Mesenchymal stem cell (in vitro differentiated cells and primary cell): ENCODE data around the gene MACC1.

Source experiments
- DNase-seq: peaks from one replicate; pipeline ENCODE4 v3.0.0-alpha.2; 2013
- H2AFZ ChIP-seq: one replicate; pipeline ENCODE4 v1.6.1; 2013; ENCODE audit warnings: low read depth, mild to moderate bottlenecking, control low read depth, inconsistent platforms, low read length, moderate library complexity
- H2AK5ac ChIP-seq: 2 replicates; pipeline ENCODE4 v1.6.1; 2013; ENCODE audit warnings: low read length, moderate library complexity, mild to moderate bottlenecking, inconsistent platforms; ENCODE audit not compliant: severe bottlenecking
- H2BK120ac ChIP-seq: one replicate; pipeline ENCODE4 v1.6.1; 2013; ENCODE audit warnings: low read depth, mild to moderate bottlenecking, inconsistent platforms, low read length, moderate library complexity
- H2BK12ac ChIP-seq, 2 experiments: one replicate each; pipeline ENCODE4 v1.6.1; 2013; ENCODE audit warnings: inconsistent platforms in 2 of 2, low read length in 2 of 2, mild to moderate bottlenecking in 2 of 2, moderate library complexity in 2 of 2, control low read depth in 1 of 2
- H2BK15ac ChIP-seq: one replicate; pipeline ENCODE4 v1.6.1; 2013; ENCODE audit warnings: mild to moderate bottlenecking, low read depth, inconsistent platforms; ENCODE audit not compliant: poor library complexity, severe bottlenecking
- H2BK5ac ChIP-seq: 2 replicates; pipeline ENCODE4 v1.6.1; 2013; ENCODE audit warnings: low read depth, mild to moderate bottlenecking, low read length, control low read depth, inconsistent platforms; ENCODE audit not compliant: poor library complexity, severe bottlenecking
- H3K14ac ChIP-seq, 2 experiments: one replicate each; pipeline ENCODE4 v1.6.1; 2013; ENCODE audit warnings: inconsistent platforms in 2 of 2, low read length in 2 of 2, control low read depth in 1 of 2, mild to moderate bottlenecking in 1 of 2, moderate library complexity in 1 of 2
- H3K18ac ChIP-seq, 2 experiments: one replicate each; pipeline ENCODE4 v1.6.1; 2013; ENCODE audit warnings: inconsistent platforms in 2 of 2, low read length in 2 of 2, control low read depth in 1 of 2, low read depth in 1 of 2, mild to moderate bottlenecking in 1 of 2
- H3K23ac ChIP-seq, 2 experiments: one replicate each; pipeline ENCODE4 v1.6.1; 2013; ENCODE audit warnings: inconsistent platforms in 2 of 2, low read length in 2 of 2, mild to moderate bottlenecking in 2 of 2, moderate library complexity in 2 of 2, control low read depth in 1 of 2
- H3K27ac ChIP-seq: 2 replicates; pipeline ENCODE4 v1.5.1; 2013; ENCODE audit warnings: mild to moderate bottlenecking, moderate library complexity, low read length, control low read depth, inconsistent platforms; ENCODE audit not compliant: poor library complexity, severe bottlenecking
- H3K27me3 ChIP-seq, 2 experiments: 2 replicates each; pipeline versions ENCODE4 v1.6.1 to v1.7.0; 2013; ENCODE audit warnings: low read length in 2 of 2, mild to moderate bottlenecking in 2 of 2, moderate library complexity in 2 of 2, control low read depth in 1 of 2, inconsistent platforms in 1 of 2; ENCODE audit not compliant: control insufficient read depth in 1 of 2, insufficient read depth in 1 of 2
- H3K36me3 ChIP-seq, 2 experiments: 2 replicates each; pipeline versions ENCODE4 v1.6.1 to v1.7.0; 2013; ENCODE audit warnings: low read length in 2 of 2, control low read depth in 1 of 2, inconsistent platforms in 1 of 2, low read depth in 1 of 2, mild to moderate bottlenecking in 1 of 2; ENCODE audit not compliant: insufficient read depth in 2 of 2, control insufficient read depth in 1 of 2
- H3K4ac ChIP-seq, 2 experiments: one replicate each; pipeline ENCODE4 v1.6.1; 2013; ENCODE audit warnings: inconsistent platforms in 2 of 2, low read length in 2 of 2, mild to moderate bottlenecking in 2 of 2, moderate library complexity in 2 of 2, control low read depth in 1 of 2, low read depth in 1 of 2
- H3K4me1 ChIP-seq: 2 replicates; pipeline ENCODE4 v1.6.1; 2013; ENCODE audit warnings: low read depth, low read length, control low read depth; ENCODE audit not compliant: control insufficient read depth, insufficient read depth
- H3K4me2 ChIP-seq: 2 replicates; pipeline ENCODE4 v1.6.1; 2013; ENCODE audit warnings: low read length, mild to moderate bottlenecking, inconsistent platforms; ENCODE audit not compliant: poor library complexity, severe bottlenecking
- H3K4me3 ChIP-seq, 2 experiments: 2 replicates each; pipeline versions ENCODE4 v1.5.1 to v1.7.0; 2013; ENCODE audit warnings: low read length in 2 of 2, mild to moderate bottlenecking in 2 of 2, control low read depth in 1 of 2, low read depth in 1 of 2; ENCODE audit not compliant: insufficient read depth in 1 of 2
- H3K79me1 ChIP-seq: replicated peaks from 2 replicates; pipeline ENCODE4 v1.6.1; 2013; ENCODE audit warnings: mild to moderate bottlenecking, control low read depth, low read length, inconsistent platforms; ENCODE audit not compliant: poor library complexity, severe bottlenecking
- H3K9ac ChIP-seq: 2 replicates; pipeline ENCODE4 v1.7.0; 2013; ENCODE audit warnings: mild to moderate bottlenecking, low read length, moderate library complexity
- H3K9me3 ChIP-seq: 2 replicates; pipeline ENCODE4 v1.7.0; 2013; ENCODE audit warnings: mild to moderate bottlenecking, low read length; ENCODE audit not compliant: control insufficient read depth
- H4K8ac ChIP-seq: one replicate; pipeline ENCODE4 v1.6.1; 2013; ENCODE audit warnings: inconsistent platforms, mild to moderate bottlenecking, low read length, moderate library complexity
- H4K91ac ChIP-seq: one replicate; pipeline ENCODE4 v1.6.1; 2013; ENCODE audit warnings: mild to moderate bottlenecking, low read length, inconsistent platforms
- WGBS: methylation state at CpG from one replicate; pipeline ENCODE4 v1.1.7; 2013; ENCODE audit warnings: mixed read lengths; 5-methylcytosine and 5-hydroxymethylcytosine counted together

The MACC1 gene

DNA sequence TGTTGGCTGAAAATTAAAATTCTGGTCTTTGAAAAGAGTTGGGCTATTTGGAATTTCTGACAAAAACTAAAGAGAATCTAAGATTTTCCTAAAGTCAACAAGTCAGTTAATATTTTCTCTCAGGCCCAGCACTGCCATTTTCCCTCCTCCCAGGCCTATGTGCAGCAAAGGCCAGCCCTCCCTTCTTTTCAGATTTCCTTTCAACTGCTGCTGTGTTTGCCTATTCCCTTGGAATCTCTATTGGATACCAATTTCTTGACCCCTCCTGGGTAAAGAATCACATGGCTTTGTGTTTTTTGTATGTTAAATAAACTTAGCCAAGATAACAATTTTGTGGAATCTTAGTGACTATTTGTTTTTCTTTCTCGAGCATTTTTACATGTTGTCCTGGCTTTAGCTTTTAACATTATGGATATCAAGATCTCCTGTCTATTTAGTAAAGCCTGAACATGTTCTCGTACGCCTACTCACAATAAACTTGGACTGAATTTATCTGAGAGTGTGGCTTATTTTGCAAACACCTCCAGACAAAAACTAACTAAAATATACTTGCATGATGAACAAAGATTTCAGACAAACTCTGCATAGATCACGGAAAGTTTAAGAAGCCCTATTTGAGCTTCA is 19.9 kb downstream of the MACC1 start:
- H2BK15ac ChIP-seq = no peak overlapping the region
- H2AK5ac ChIP-seq = no peak overlapping the region
- H3K79me1 ChIP-seq = no peaks in the 10 kb centered on the region
- no peak overlapping the region for H4K8ac ChIP-seq
- H3K9me3 ChIP-seq = no peaks in the 10 kb centered on the region
- no peak overlapping the region for H3K18ac ChIP-seq
- H3K4me3 ChIP-seq = no peak overlapping the region
- H2AFZ ChIP-seq = no peak overlapping the region
- H4K91ac ChIP-seq = no peak overlapping the region
- no peak overlapping the region for H3K14ac ChIP-seq
- no peak overlapping the region for H2BK12ac ChIP-seq
- no peak overlapping the region for H2BK120ac ChIP-seq
- H3K27me3 ChIP-seq = no peaks in the 10 kb centered on the region
- no peak overlapping the region for H3K9ac ChIP-seq
- no peaks in the 10 kb centered on the region for H3K36me3 ChIP-seq
- H3K4ac ChIP-seq = no peak overlapping the region
- H3K4me1 ChIP-seq = peaks cover 2% of the 10 kb centered on the region
- H3K27ac ChIP-seq = no peak overlapping the region
- DNase-seq = no peak
- H3K23ac ChIP-seq = no peak overlapping the region
- no peak overlapping the region for H3K4me2 ChIP-seq
- no peak overlapping the region for H2BK5ac ChIP-seq
- 90% methylated on average over 4 of the region's 4 CpGs for WGBS

- H3K18ac ChIP-seq = no peak overlapping the region
- H3K27ac ChIP-seq = no peak overlapping the region
- H4K91ac ChIP-seq = no peak overlapping the region
- peaks cover 2% of the 10 kb centered on the region for H3K4me1 ChIP-seq
- no peak overlapping the region for H3K4me3 ChIP-seq
- no peak overlapping the region for H4K8ac ChIP-seq
- H3K4ac ChIP-seq = no peak overlapping the region
- H3K23ac ChIP-seq = no peak overlapping the region
- no peak overlapping the region for H2BK15ac ChIP-seq
- H3K79me1 ChIP-seq = no peaks in the 10 kb centered on the region
- no peak overlapping the region for H2BK12ac ChIP-seq
- H2AFZ ChIP-seq = no peak overlapping the region
- H3K4me2 ChIP-seq = no peak overlapping the region
- 89% methylated on average over 4 of the region's 4 CpGs for WGBS
- no peak overlapping the region for H3K9ac ChIP-seq
- no peak overlapping the region for H2BK5ac ChIP-seq
- no peak for DNase-seq
- no peak overlapping the region for H3K14ac ChIP-seq
- H2BK120ac ChIP-seq = no peak overlapping the region
- peaks cover 4% of the 10 kb centered on the region for H3K9me3 ChIP-seq
- no peak overlapping the region for H2AK5ac ChIP-seq
- H3K27me3 ChIP-seq = no peaks in the 10 kb centered on the region
- no peaks in the 10 kb centered on the region for H3K36me3 ChIP-seq
These were observed 22.7 kb downstream of the MACC1 start for GRCh38 chr7:20194343-20194995.

DNA sequence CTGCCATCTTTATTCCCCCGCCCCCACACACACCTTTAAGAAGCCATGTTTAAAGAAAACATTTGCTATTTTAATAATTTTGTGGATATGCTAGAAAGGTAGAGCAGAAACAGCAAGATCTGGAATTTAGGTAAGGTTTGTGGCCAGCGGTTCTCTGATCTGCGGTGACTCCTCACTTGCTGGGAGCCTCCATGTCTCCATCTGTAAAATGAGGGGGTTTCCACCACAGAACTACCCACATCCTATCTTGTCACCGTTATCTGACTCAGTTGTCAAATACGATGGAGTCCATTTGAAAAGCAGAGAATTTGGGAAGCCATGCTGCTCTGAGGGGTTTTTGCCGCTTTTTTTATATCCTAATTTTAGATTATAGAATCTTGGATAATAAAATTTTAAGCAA is 23.3 kb downstream of the MACC1 start:
- Histone ChIP-seq H3K4me1 (no peaks in the 10 kb centered on the region), H3K4me3 (no peak overlapping the region), H3K18ac (no peak overlapping the region), H3K27ac (no peak overlapping the region), H3K4me2 (no peak overlapping the region), H2AFZ (no peak overlapping the region), H2BK15ac (peak overlapping the region; percentile 69), H3K36me3 (no peaks in the 10 kb centered on the region), H3K79me1 (no peaks in the 10 kb centered on the region), H3K23ac (no peak overlapping the region), H3K27me3 (no peaks in the 10 kb centered on the region), H4K8ac (no peak overlapping the region), H2BK12ac (no peak overlapping the region), H2BK120ac (no peak overlapping the region), H3K14ac (peak overlapping the region in 1 of 2 experiments; percentile 55), H2BK5ac (no peak overlapping the region), H3K4ac (no peak overlapping the region), H3K9ac (no peak overlapping the region), H3K9me3 (peaks cover 4% of the 10 kb centered on the region), H4K91ac (no peak overlapping the region), H2AK5ac (no peak overlapping the region)
- no peak for DNase-seq
- WGBS = 100% methylated on average over 2 of the region's 6 CpGs

DNA sequence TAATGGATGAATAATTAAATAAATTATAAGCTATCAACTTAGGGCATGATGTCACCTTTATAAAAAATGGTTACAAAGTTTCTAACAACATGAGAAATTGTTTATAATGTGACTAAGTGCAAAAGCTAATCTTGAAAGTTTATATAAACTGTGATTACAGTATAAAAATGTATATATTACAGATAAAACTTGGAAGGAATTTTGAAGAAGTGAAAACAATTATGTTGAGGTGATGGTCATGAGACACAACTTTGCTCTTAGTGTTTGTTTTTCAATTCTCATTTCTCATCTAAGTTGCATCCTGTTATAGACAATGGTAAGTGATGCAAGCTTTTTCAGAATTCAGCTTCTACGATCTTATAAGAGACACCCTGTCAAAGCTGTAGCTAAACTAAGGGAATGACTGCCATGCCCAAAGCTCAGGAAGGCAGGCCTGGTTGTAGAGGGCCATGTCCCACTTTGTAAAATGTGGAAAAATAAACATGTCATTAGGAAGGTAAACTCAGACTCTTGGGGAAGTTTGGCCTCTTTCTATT is 23.9 kb downstream of the MACC1 start:
- Histone ChIP-seq H3K4ac (no peak overlapping the region), H2AK5ac (no peak overlapping the region), H3K9ac (no peak overlapping the region), H3K36me3 (no peaks in the 10 kb centered on the region), H2BK120ac (no peak overlapping the region), H3K23ac (no peak overlapping the region), H3K27me3 (no peaks in the 10 kb centered on the region), H3K27ac (no peak overlapping the region), H2BK12ac (no peak overlapping the region), H3K79me1 (no peaks in the 10 kb centered on the region), H4K91ac (no peak overlapping the region), H3K9me3 (peaks cover 6% of the 10 kb centered on the region), H2AFZ (no peak overlapping the region), H3K18ac (no peak overlapping the region), H3K4me1 (no peaks in the 10 kb centered on the region), H3K14ac (no peak overlapping the region), H3K4me2 (no peak overlapping the region), H2BK5ac (no peak overlapping the region), H4K8ac (no peak overlapping the region), H2BK15ac (no peak overlapping the region), H3K4me3 (no peak overlapping the region)
- DNase-seq = no peak
- 77% methylated on average over 1 of the region's 1 CpG for WGBS
